Psoas muscle (tissue), 8 donors: Measurements from ENCODE around the gene PIANP. TPM values are rescaled to one million over a fixed set of nuclear protein-coding genes. Genes with fewer than 3 reads are reported as not detected.
A peak's percentile ranks its signal among the peaks of the same experiment; 100 is the strongest.

Experiments
- ATAC-seq, 4 donors: fragments of 200-7000 bp; cut with Tn5 transposase; one replicate each; pipeline ENCODE4 v1.9.1; 2020; ENCODE audit warnings: moderate library complexity in 3 of 4, mild to moderate bottlenecking in 2 of 4
- DNase-seq, 2 donors: peaks; one replicate each; pipeline ENCODE4 v3.0.0-alpha.2; 2020
- H3K27ac ChIP-seq: fragments of 200-600 bp; one replicate; pipeline ENCODE4 v1.8.0; 2022
- H3K27me3 ChIP-seq, 3 donors: fragments of 200-600 bp in 1 of 3; one replicate each; pipeline versions ENCODE4 v1.6.1 to v1.8.0; 2013 to 2022; ENCODE audit warnings: low read length in 2 of 3, mild to moderate bottlenecking in 2 of 3, moderate library complexity in 1 of 3; ENCODE audit not compliant: insufficient read depth in 3 of 3
- H3K36me3 ChIP-seq, 2 donors: fragments of 200-600 bp in 1 of 2; one replicate each; pipeline versions ENCODE4 v1.6.1 to v1.8.0; 2013 to 2022; ENCODE audit warnings: low read depth in 1 of 2, mild to moderate bottlenecking in 1 of 2, moderate library complexity in 1 of 2; ENCODE audit not compliant: insufficient read depth in 1 of 2
- H3K4me1 ChIP-seq: fragments of 200-600 bp; one replicate; pipeline ENCODE4 v1.8.0; 2022
- H3K4me3 ChIP-seq: fragments of 200-600 bp; one replicate; pipeline ENCODE4 v1.8.0; 2022; ENCODE audit warnings: mild to moderate bottlenecking
- H3K9me3 ChIP-seq: fragments of 200-600 bp; one replicate; pipeline ENCODE4 v1.8.0; 2022
- WGBS, 3 donors: extraction: QIAGEN DNeasy Blood & Tissue Kit; methylation state at CpG; one replicate each; pipeline versions ENCODE4 v1.1.6 to v1.1.7; 2013; 5-methylcytosine and 5-hydroxymethylcytosine counted together
- intact Hi-C, 2 donors: fragments of 100-400 bp; cut with DNase I; formaldehyde crosslinking; loops; one replicate each; pipeline versions ENCODE4 v1.11.0 to v1.14.2; 2022
- polyA plus RNA-seq, 3 donors: library from polyadenylated mRNA; stranded (reverse); fragments of 200-250 nt; gene quantifications; one replicate each; pipeline ENCODE4 v1.2.3, GENCODE V29; 2013
- total RNA-seq, 4 donors: library from RNA; stranded (reverse); fragmentation: NEBNext Ultra II Directional in 2 of 4; extraction: Animal tissue kit (Norgen Biotek cat#: 25700) in 2 of 4; gene quantifications; one replicate each; pipeline versions ENCODE4 v1.2.1 to v1.2.4, GENCODE V29; 2021 to 2023
- TF ChIP-seq, protein P1 (sequence below): fragments of 200-600 bp; IDR thresholded peaks from one replicate; pipeline ENCODE4 v1.8.0; 2022; ENCODE audit warnings: antibody characterized with exemption
- donor health status: healthy with polysubstance abuse.
- donor health status: DM: no; HTN: no; CAD: no; lungs with moderate emphysema.
- donor health status: Bipolar disorder and iron deficiency.
- donor health status: healthy.
- donor health status: DM: yes; HTN: yes; CAD: no.
- donor health status: DM: no; HTN: no; CAD: no.
- donor health status: DM: no; HTN: no; CAD: no.
- donor health status: DM: yes; HTN: yes; CAD: no.

The PIANP gene
- total and polyA plus RNA-seq, 7 donors, result 0.10 to 0.21 (median 0.17) TPM; not detected in 2

DNA sequence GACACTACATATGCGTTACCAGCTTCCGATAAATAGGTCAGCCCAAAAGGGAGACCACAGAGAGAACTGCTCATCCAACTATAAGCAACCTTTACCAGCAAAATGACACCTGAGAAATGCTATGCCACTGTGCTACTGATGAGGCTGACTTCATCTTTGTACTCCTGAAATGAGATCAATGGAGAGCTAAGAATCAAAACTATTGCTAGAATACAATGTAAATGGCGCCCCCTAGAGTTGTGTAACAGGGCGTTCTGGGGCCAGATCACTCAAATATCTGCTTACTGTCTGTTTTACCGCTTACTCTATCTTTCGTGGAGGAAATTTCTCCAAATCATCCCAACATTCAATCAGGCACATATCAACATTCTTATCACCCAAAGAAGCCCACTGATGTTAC is 16.0 kb downstream of the PIANP start:
- Histone ChIP-seq H3K27me3 (no peaks in the 10 kb centered on the region), H3K4me3 (no peak overlapping the region), H3K36me3 (peaks cover 2 to 47% of the 10 kb centered on the region in 2 donors), H3K9me3 (no peaks in the 10 kb centered on the region), H3K27ac (no peak overlapping the region), H3K4me1 (peaks cover 12% of the 10 kb centered on the region)
- ATAC-seq (no peak), DNase-seq (no peak)
- intact Hi-C loops, result loop anchor here in 1 of 2 donors (5.0 to 10.0 kb wide), 2 partner anchors 38 to 190 kb away; partner anchors contain the start of genes COPS7A, MRPL51 and NCAPD2
- WGBS, 3 donors, result 62 to 68% (median 64%) methylated on average over 6 of the region's 6 CpGs
- TF ChIP-seq, protein P1, sequence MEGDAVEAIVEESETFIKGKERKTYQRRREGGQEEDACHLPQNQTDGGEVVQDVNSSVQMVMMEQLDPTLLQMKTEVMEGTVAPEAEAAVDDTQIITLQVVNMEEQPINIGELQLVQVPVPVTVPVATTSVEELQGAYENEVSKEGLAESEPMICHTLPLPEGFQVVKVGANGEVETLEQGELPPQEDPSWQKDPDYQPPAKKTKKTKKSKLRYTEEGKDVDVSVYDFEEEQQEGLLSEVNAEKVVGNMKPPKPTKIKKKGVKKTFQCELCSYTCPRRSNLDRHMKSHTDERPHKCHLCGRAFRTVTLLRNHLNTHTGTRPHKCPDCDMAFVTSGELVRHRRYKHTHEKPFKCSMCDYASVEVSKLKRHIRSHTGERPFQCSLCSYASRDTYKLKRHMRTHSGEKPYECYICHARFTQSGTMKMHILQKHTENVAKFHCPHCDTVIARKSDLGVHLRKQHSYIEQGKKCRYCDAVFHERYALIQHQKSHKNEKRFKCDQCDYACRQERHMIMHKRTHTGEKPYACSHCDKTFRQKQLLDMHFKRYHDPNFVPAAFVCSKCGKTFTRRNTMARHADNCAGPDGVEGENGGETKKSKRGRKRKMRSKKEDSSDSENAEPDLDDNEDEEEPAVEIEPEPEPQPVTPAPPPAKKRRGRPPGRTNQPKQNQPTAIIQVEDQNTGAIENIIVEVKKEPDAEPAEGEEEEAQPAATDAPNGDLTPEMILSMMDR, result peak; percentile 38

DNA sequence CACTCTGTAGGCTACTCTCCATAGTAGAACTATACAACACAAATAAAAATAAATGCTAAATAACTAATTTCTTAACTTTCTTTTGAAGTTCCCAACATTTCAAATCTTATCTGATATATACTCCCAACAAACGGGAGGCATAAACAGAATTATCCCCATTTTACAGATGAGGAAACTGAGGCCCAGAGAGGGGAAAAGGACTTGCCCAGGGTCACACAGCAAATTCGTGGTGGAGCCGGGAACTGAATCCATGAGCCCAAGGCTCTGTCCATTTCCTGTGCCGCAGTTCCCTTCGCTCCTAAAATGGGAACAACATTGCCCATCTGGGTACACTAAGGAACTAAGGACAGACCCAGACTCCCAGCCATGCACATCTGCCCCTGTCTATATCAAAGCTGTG is 23.7 kb downstream of the PIANP start:
- ATAC-seq (peak in 1 of 4 donors; percentile 23), DNase-seq (no peak)
- Histone ChIP-seq H3K27ac (no peak overlapping the region), H3K4me1 (no peaks in the 10 kb centered on the region), H3K36me3 (peaks cover 20 to 95% of the 10 kb centered on the region in 2 donors), H3K27me3 (no peaks in the 10 kb centered on the region), H3K9me3 (no peaks in the 10 kb centered on the region), H3K4me3 (no peak overlapping the region)
- WGBS, 3 donors, result 93 to 96% (median 95%) methylated on average over 5 of the region's 5 CpGs
- intact Hi-C loops, result no loop called here
- TF ChIP-seq, protein P1, result no peak

DNA sequence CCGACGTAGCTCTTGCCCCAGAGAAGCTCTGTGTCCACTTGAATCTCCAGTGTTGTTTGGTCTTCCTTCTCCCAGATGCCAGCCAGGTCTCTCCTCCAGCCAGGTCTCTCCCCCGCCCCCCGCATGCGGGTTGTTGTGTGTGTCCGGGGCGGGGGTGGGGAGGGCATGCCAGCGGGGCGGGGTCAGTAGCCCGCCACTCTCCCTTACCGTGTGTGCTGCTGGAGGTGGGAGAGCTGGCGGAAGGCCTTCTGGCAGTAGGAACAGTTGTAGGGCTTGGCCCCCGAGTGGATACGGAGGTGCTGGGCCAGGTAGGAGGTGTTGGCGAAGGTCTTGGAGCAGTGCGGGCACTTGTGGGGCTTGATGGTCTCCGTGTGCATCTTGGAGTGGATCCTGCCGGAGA is 28.5 kb downstream of the PIANP start:
- DNase-seq (no peak), ATAC-seq (no peak)
- no peak overlapping the region for H3K4me3 ChIP-seq
- intact Hi-C loops, result no loop called here
- 82 to 88% (median 86%) methylated on average over 18 of the region's 18 CpGs for WGBS, 3 donors
- TF ChIP-seq, protein P1, result no peak
- H3K4me1 ChIP-seq, result no peaks in the 10 kb centered on the region
- no peaks in the 10 kb centered on the region for H3K27me3 ChIP-seq
- no peak overlapping the region for H3K27ac ChIP-seq
- H3K9me3 ChIP-seq, result no peaks in the 10 kb centered on the region
- H3K36me3 ChIP-seq, result peaks cover 24 to 100% of the 10 kb centered on the region in 2 donors

DNA sequence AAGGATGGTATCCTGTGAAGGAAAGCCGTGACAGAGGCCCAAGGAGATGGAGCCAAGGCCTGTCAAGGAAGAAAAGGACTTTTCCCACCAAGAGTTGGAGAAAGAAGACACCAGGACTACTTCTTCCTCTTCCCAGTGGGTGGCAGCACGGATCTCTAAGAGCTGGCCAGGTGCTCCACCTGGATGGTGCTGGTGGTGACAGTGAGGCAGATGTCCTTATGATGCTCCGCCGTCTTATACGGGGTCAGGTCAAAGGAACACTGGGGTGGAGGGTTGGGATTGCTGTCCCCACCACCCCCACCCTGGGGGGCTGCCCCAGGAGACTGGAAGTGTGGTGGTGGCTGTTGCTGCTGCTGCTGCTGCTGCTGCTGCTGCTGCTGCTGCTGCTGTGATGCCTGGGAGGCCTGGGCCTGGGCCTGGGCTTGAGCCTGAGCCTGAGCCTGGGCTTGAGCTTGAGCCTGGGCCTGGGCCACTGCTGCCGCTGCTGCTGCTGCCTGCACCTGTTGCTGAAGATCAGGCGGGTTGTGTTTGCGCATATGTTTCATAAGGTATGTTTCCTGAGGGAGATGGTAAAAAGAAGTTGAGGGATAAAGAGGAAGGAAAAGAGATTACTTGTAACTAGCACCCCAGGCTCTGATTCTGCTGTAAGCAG is 32.9 kb downstream of the PIANP start:
- TF ChIP-seq, protein P1, result no peak
- Histone ChIP-seq H3K36me3 (peaks cover 23 to 69% of the 10 kb centered on the region in 2 donors), H3K9me3 (no peaks in the 10 kb centered on the region), H3K4me1 (no peaks in the 10 kb centered on the region), H3K4me3 (no peak overlapping the region), H3K27me3 (no peaks in the 10 kb centered on the region), H3K27ac (no peak overlapping the region)
- ATAC-seq (no peak), DNase-seq (no peak)
- intact Hi-C loops, result no loop called here
- 70 to 87% (median 82%) methylated on average over 8 of the region's 8 CpGs for WGBS, 3 donors

DNA sequence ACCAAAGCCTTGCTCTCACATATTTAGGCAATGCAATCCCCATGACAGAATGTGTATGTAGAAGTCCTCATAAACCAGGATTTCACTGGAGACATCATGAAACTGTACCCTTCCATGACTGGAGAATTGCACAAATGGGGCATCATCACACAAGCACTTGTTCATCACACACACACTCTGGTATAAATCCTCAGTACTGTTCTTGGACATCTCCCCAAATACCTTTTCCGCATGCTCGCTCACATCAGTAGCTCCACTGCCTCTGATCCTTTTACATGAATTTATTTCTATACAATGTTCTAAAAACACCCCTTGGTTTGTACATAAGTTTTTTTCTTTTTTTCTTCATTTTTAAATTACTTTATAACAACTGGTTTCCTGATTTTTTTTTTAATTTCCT is 34.4 kb downstream of the PIANP start:
- intact Hi-C loops, result no loop called here

More for the DNA sequence above, 34.4 kb downstream of the PIANP start:
- ATAC-seq (no peak), DNase-seq (no peak)
- TF ChIP-seq, protein P1, result no peak
- H3K27me3 ChIP-seq, result no peaks in the 10 kb centered on the region
- no peaks in the 10 kb centered on the region for H3K9me3 ChIP-seq
- H3K4me1 ChIP-seq, result peaks cover 11% of the 10 kb centered on the region
- peaks cover 18 to 54% of the 10 kb centered on the region in 2 donors for H3K36me3 ChIP-seq
- WGBS, 3 donors, result 87 to 94% (median 88%) methylated on average over 2 of the region's 2 CpGs
- H3K4me3 ChIP-seq, result no peak overlapping the region
- no peak overlapping the region for H3K27ac ChIP-seq
